Measurements from ENCODE around the gene SPINK2. TPM values are rescaled to one million over a fixed set of nuclear protein-coding genes. Genes with fewer than 3 reads are reported as not detected.

Gene SPINK2
- total and polyA plus RNA-seq, 2 of the 4 experiments (the other 2 are of a cell fraction) = not detected

DNA sequence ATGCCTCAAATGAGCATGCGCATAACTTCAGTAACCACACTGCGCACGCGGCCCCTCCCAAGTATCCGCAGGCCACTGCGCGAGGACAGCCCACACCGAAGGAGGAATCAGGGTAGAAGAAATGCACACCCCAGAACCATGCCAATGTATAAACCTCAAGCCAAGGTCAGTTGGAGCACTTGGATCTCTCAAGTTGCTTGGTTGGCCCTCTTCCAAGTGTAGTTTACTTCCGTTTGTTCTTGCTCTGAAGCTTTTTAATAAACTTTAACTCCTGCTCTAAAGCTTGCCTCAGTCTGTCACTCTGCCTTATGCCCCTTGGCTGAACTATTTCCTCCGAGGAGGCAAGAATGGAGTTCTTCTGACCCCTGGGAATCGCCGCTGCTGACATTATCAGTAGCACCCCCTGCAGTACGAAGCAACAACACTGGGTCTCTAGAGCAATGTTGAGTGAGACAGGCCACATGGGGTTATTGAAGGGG lies 22.0 kb upstream of the SPINK2 start:
- H3K9ac ChIP-seq (ENCODE audit: low read depth, low read length) = no peak overlapping the region
- no peak overlapping the region for H2AK9ac ChIP-seq (replicated peaks; ENCODE audit: low read depth, low read length, poor library complexity)
- intact Hi-C loops (cut with micrococcal nuclease) = no loop called here
- no peaks in the 10 kb centered on the region for H3K36me3 ChIP-seq (ENCODE audit: control insufficient read depth, insufficient read depth, low read length)
- ChIA-PET CTCF (interaction anchor here (0.6 kb wide), 1 partner anchor 675 kb away, joined by 3 read pairs; no protein-coding TSS in a partner anchor), POLR2A (ENCODE audit: unreplicated experiment) (no interaction called here)
- no peak overlapping the region for H3K4me3 ChIP-seq (ENCODE audit: insufficient read depth, low read depth, low read length)
- in situ Hi-C loops (cut with MboI; ENCODE audit: low sequenced_read_pairs) = loop anchor here (25.0 kb wide), 2 partner anchors 431 to 531 kb away; no protein-coding TSS in a partner anchor
- H4K91ac ChIP-seq (ENCODE audit: insufficient read depth, low read depth, low read length) = no peak overlapping the region
- H3K56ac ChIP-seq (ENCODE audit: extremely low read depth, insufficient read depth, low read length) = no peak overlapping the region
- H4K20me1 ChIP-seq (ENCODE audit: insufficient read depth, low read length) = no peaks in the 10 kb centered on the region
- H4K8ac ChIP-seq (ENCODE audit: low read depth in 2 of 2, low read length in 2 of 2) = no peak overlapping the region
- H3K14ac ChIP-seq (replicated peaks; ENCODE audit: low read depth, low read length) = no peak overlapping the region
- no peak; the same call in 1 of the 2 replicates for ATAC-seq (ENCODE audit: low read depth)
- H3K9me3 ChIP-seq (ENCODE audit: control insufficient read depth, insufficient read depth, low read length) = no peaks in the 10 kb centered on the region
- BruUV-seq (replicated peaks) = no TSS peak
- no peak overlapping the region for H2BK20ac ChIP-seq (ENCODE audit: low read depth, low read length)
- H2BK15ac ChIP-seq (ENCODE audit: low read depth, low read length) = no peak overlapping the region
- no peak overlapping the region for H2BK5ac ChIP-seq (ENCODE audit: low read depth, low read length, poor library complexity, severe bottlenecking)
- H3K4ac ChIP-seq (ENCODE audit: low read depth, low read length) = no peak overlapping the region
- 17% methylated on average over 1 of the region's 13 CpGs; no CpG with 5 or more reads in 1 of the 2 experiments for WGBS, 2 experiments (ENCODE audit: extremely low coverage in 2 of 2, insufficient read length in 1 of 2)
- no peak overlapping the region for H3K4me2 ChIP-seq (ENCODE audit: low read depth, low read length)
- no peak overlapping the region for H2BK120ac ChIP-seq (ENCODE audit: low read depth, low read length)
- H3K23ac ChIP-seq (ENCODE audit: low read depth, low read length) = no peak overlapping the region
- no peak overlapping the region for H2AK5ac ChIP-seq (ENCODE audit: low read depth, low read length)
- TF ChIP-seq RAD21 (IDR thresholded peaks at IDR 0.05; ENCODE audit: low read length) (no peak), RFX5 (IDR thresholded peaks at IDR 0.05; ENCODE audit: low read depth, low read length) (no peak), CHD1 (IDR thresholded peaks at IDR 0.05; ENCODE audit: low read depth, low read length) (no peak), MXI1 (IDR thresholded peaks at IDR 0.05; ENCODE audit: borderline replicate concordance, low read depth, low read length) (no peak), POLR2A (IDR thresholded peaks at IDR 0.05; ENCODE audit: low read depth, low read length) (no peak), CEBPB (IDR thresholded peaks at IDR 0.05; ENCODE audit: low read depth, low read length) (no peak), FOS (IDR thresholded peaks at IDR 0.05; ENCODE audit: low read depth, low read length) (no peak), NFE2L2 (IDR thresholded peaks at IDR 0.05; ENCODE audit: low read depth, low read length) (no peak)
- TF ChIP-seq, protein P1, sequence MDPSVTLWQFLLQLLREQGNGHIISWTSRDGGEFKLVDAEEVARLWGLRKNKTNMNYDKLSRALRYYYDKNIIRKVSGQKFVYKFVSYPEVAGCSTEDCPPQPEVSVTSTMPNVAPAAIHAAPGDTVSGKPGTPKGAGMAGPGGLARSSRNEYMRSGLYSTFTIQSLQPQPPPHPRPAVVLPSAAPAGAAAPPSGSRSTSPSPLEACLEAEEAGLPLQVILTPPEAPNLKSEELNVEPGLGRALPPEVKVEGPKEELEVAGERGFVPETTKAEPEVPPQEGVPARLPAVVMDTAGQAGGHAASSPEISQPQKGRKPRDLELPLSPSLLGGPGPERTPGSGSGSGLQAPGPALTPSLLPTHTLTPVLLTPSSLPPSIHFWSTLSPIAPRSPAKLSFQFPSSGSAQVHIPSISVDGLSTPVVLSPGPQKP (IDR thresholded peaks at IDR 0.05; ENCODE audit: borderline replicate concordance, low read depth, low read length) = no peak
- no peak overlapping the region for H4K5ac ChIP-seq (ENCODE audit: low read depth, low read length)
- no peak overlapping the region for H2AFZ ChIP-seq (replicated peaks; ENCODE audit: low read length, poor library complexity)
- no peaks in the 10 kb centered on the region for H3K79me1 ChIP-seq (ENCODE audit: low read depth in 1 of 2, low read length in 2 of 2)
- H3K9me1 ChIP-seq (ENCODE audit: insufficient read depth, low read length) = no peaks in the 10 kb centered on the region
- H3K27ac ChIP-seq (ENCODE audit: insufficient read depth, low read length) = no peak overlapping the region
- dilution Hi-C loops (cut with HindIII; ENCODE audit: low sequenced_read_pairs, unreplicated experiment) = no loop called here
- no peaks in the 10 kb centered on the region for H3K27me3 ChIP-seq (ENCODE audit: control insufficient read depth, insufficient read depth, low read length)
- no peaks in the 10 kb centered on the region for H3K4me1 ChIP-seq (ENCODE audit: control insufficient read depth, insufficient read depth, low read length)
- no peak overlapping the region for H3K18ac ChIP-seq (ENCODE audit: low read depth, low read length)
- no peak for DNase-seq
